ENCODE data around the gene ECHS1. TPM values are rescaled to one million over a fixed set of nuclear protein-coding genes. Genes with fewer than 3 reads are reported as not detected.

ECHS1 gene
- polyA plus RNA-seq, 1 of the 3 experiments (the other 2 are of a cell fraction), result 97.8 TPM

DNA sequence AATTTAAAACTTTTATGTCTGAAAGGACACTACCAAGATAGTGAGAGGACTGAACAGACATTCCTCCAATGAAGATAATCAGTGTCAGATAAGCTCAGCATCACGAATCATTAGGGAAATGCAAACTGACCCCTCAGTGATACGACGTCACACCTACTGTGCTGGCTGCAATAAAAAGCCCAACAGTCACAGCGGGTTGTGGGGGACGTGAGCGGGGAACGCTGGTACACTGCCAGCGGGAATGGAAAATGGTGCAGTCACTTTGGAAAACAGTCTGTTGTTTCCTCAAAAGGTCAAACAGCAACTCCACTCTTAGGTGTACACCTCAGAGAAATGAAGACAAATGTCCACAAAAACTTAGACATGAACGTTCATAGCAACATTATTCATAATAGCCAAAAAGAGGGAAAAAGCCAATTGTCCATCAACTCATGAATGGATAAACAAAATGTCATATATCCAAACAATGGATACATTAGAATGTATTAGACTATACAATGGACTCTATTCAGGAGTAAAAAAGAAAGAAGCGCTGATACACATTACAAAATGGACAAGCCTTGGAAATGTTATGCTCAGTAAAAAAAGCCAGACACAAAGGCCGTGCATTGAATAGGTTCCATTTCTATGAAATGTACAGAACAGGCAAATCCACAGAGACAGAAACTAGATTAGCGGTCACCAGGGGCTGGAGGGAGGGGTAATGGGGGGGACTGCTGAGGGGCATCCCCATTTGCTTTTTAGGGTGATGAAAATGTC lies 2.4 kb upstream of the ECHS1 start:
- Histone ChIP-seq H3K79me2 (ENCODE audit: insufficient read depth) (peaks cover 9% of the 10 kb centered on the region; the same call in 1 of the 2 replicates), H3K9me3 (no peaks in the 10 kb centered on the region), H4K20me1 (ENCODE audit: insufficient read depth) (no peaks in the 10 kb centered on the region), H3K9me2 (no peaks in the 10 kb centered on the region), H3K4me1 (ENCODE audit: control insufficient read depth in 1 of 2, insufficient read depth in 2 of 2, low read depth in 1 of 2, low read length in 1 of 2) (peaks cover 0 to 26% of the 10 kb centered on the region in 2 experiments; a peak in 2 of 4 replicates), H3F3A (replicated peaks; ENCODE audit: insufficient read depth) (no peaks in the 10 kb centered on the region), H2AFZ (ENCODE audit: low read depth) (no peak overlapping the region), H3K4me3 (ENCODE audit: low read depth in 2 of 2, low read length in 1 of 2) (no peak overlapping the region), H3K36me3 (replicated peaks in 1 of 2; ENCODE audit: control insufficient read depth in 1 of 2, insufficient read depth in 2 of 2, low read length in 1 of 2) (peaks cover 0 to 4% of the 10 kb centered on the region in 2 experiments), H3K27me3 (ENCODE audit: insufficient read depth) (no peaks in the 10 kb centered on the region), H3K9ac (no peak overlapping the region), H3K27ac (ENCODE audit: low read depth in 2 of 2, low read length in 1 of 2) (no peak overlapping the region), H3K4me2 (no peak overlapping the region)
- ChIA-PET CTCF (no interaction called here), POLR2A (no interaction called here)
- WGBS (ENCODE audit: low lambda C conversion rate), result 91% methylated on average over 12 of the region's 12 CpGs
- TF ChIP-seq SIN3A (IDR thresholded peaks at IDR 0.05; ENCODE audit: borderline replicate concordance, low read depth, low read length) (no peak), ELF1 (IDR thresholded peaks at IDR 0.05) (no peak), TAF1 (IDR thresholded peaks at IDR 0.05; ENCODE audit: borderline replicate concordance, low read depth, low read length) (no peak), JUND (IDR thresholded peaks at IDR 0.05) (no peak), GATA2 (CRISPR knock-in tag; IDR thresholded peaks at IDR 0.05) (no peak)
- TF ChIP-seq, protein P1, sequence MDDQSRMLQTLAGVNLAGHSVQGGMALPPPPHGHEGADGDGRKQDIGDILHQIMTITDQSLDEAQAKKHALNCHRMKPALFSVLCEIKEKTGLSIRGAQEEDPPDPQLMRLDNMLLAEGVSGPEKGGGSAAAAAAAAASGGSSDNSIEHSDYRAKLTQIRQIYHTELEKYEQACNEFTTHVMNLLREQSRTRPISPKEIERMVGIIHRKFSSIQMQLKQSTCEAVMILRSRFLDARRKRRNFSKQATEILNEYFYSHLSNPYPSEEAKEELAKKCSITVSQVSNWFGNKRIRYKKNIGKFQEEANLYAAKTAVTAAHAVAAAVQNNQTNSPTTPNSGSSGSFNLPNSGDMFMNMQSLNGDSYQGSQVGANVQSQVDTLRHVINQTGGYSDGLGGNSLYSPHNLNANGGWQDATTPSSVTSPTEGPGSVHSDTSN (IDR thresholded peaks at IDR 0.05), result no peak
- DNase-seq, result no peak

DNA sequence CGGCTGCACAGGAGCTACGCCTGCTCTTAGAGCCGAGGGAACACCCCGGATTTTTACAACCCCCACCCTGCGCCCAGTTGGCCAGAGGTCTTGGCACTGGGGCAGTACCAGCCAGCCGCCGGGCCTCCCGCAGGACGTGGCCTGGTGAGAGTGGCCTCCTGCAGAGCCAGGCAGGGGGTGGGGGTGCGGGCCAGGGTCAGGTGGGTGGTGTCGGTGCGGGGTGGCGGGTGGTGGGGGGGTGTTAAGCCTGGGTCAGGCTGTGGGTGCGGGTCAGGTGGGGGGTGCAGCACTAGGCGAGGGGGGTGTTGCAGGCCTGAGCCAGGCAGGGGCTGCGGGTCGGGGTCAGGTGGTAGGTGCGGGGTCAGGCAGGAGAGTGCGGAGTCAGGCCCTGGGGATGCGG lies 647 bp downstream of the ECHS1 start:
- Histone ChIP-seq H4K20me1 (ENCODE audit: insufficient read depth) (no peaks in the 10 kb centered on the region), H3F3A (replicated peaks; ENCODE audit: insufficient read depth) (no peaks in the 10 kb centered on the region), H3K9me2 (no peaks in the 10 kb centered on the region), H3K79me2 (ENCODE audit: insufficient read depth) (peaks cover 9% of the 10 kb centered on the region; the same call in 1 of the 2 replicates), H3K9me3 (no peaks in the 10 kb centered on the region), H3K4me2 (peak overlapping the region; percentile 78), H3K27me3 (ENCODE audit: insufficient read depth) (no peaks in the 10 kb centered on the region), H3K4me1 (ENCODE audit: control insufficient read depth in 1 of 2, insufficient read depth in 2 of 2, low read depth in 1 of 2, low read length in 1 of 2) (peaks cover 0 to 11% of the 10 kb centered on the region in 2 experiments; a peak in 2 of 4 replicates), H3K9ac (peak overlapping the region; percentile 21; the same call in 1 of the 2 replicates), H3K4me3 (ENCODE audit: low read depth in 2 of 2, low read length in 1 of 2) (peak overlapping the region; percentile 61 to 80), H3K36me3 (replicated peaks in 1 of 2; ENCODE audit: control insufficient read depth in 1 of 2, insufficient read depth in 2 of 2, low read length in 1 of 2) (peaks cover 9 to 29% of the 10 kb centered on the region in 2 experiments), H3K27ac (ENCODE audit: low read depth in 2 of 2, low read length in 1 of 2) (no peak overlapping the region; a peak in 1 of 4 replicates), H2AFZ (ENCODE audit: low read depth) (no peak overlapping the region)
- POLR2A ChIA-PET, result interaction anchor here (1.3 kb wide), 1 partner anchor 13 kb away, joined by 5 read pairs; no protein-coding TSS in a partner anchor
- CTCF ChIA-PET, result interaction anchor here (1.0 kb wide), 1 partner anchor 43 kb away, joined by 5 read pairs; no protein-coding TSS in a partner anchor
- WGBS (ENCODE audit: low lambda C conversion rate), result 20% methylated on average over 17 of the region's 20 CpGs
- DNase-seq, result peak; percentile 54
- TF ChIP-seq FOSL2 (IDR thresholded peaks at IDR 0.05; ENCODE audit: borderline replicate concordance, low read depth) (no peak), MEF2A (IDR thresholded peaks at IDR 0.05; ENCODE audit: borderline replicate concordance, low read depth) (no peak), ELF1 (IDR thresholded peaks at IDR 0.05) (no peak), GABPA (IDR thresholded peaks at IDR 0.05; ENCODE audit: low read depth) (no peak), CHD2 (IDR thresholded peaks at IDR 0.05; ENCODE audit: low read length, partially characterized antibody) (no peak)
